Measurements from ENCODE around the gene SPATA6L. TPM values are rescaled to one million over a fixed set of nuclear protein-coding genes. Genes with fewer than 3 reads are reported as not detected.
A peak's percentile ranks its signal among the peaks of the same experiment; 100 is the strongest.

The SPATA6L gene
- total RNA-seq, 4 donors from 2014 or later: 14.3 to 21.0 (median 16.9) TPM

GRCh38 chr9:4670591-4670990 is 4.3 kb upstream of the SPATA6L start:
- WGBS, 2 donors: 84 to 87% methylated on average over 3 of the region's 3 CpGs

GRCh38 chr9:4669890-4670289 is 3.6 kb upstream of the SPATA6L start:
- Histone ChIP-seq H3K27me3 (no peaks in the 10 kb centered on the region), H3K9me3 (no peaks in the 10 kb centered on the region), H3K27ac (no peak overlapping the region), H3K4me3 (replicated peaks in 1 of 3) (no peak overlapping the region), H3K4me1 (peaks cover 4 to 8% of the 10 kb centered on the region in 2 donors), H3K36me3 (no peaks in the 10 kb centered on the region)
- TF ChIP-seq CTCF (IDR thresholded peaks at IDR 0.05) (no peak), POLR2A (IDR thresholded peaks at IDR 0.05) (no peak)
- no peak for DNase-seq
- intact Hi-C loops (cut with DNase I): no loop called here

More at GRCh38 chr9:4670591-4670990, 4.3 kb upstream of the SPATA6L start:
- peaks cover 0 to under 1% of the 10 kb centered on the region in 2 donors for H3K4me1 ChIP-seq
- no peak overlapping the region for H3K4me3 ChIP-seq (replicated peaks in 1 of 3)
- H3K27ac ChIP-seq: no peak overlapping the region
- H3K9me3 ChIP-seq: no peaks in the 10 kb centered on the region
- no peaks in the 10 kb centered on the region for H3K36me3 ChIP-seq
- TF ChIP-seq CTCF (IDR thresholded peaks at IDR 0.05) (no peak), POLR2A (IDR thresholded peaks at IDR 0.05) (no peak)
- intact Hi-C loops (cut with DNase I): no loop called here
- no peak for DNase-seq
- H3K27me3 ChIP-seq: no peaks in the 10 kb centered on the region

GRCh38 chr9:4668604-4669003 is 2.3 kb upstream of the SPATA6L start:
- no peaks in the 10 kb centered on the region for H3K27me3 ChIP-seq
- no peak overlapping the region for H3K27ac ChIP-seq
- no peak for DNase-seq
- intact Hi-C loops (cut with DNase I): no loop called here
- TF ChIP-seq CTCF (IDR thresholded peaks at IDR 0.05) (no peak), POLR2A (IDR thresholded peaks at IDR 0.05) (no peak)
- no peaks in the 10 kb centered on the region for H3K9me3 ChIP-seq
- H3K36me3 ChIP-seq: no peaks in the 10 kb centered on the region
- H3K4me1 ChIP-seq: peaks cover 14 to 20% of the 10 kb centered on the region in 2 donors
- WGBS, 2 donors: 71 to 84% methylated on average over 2 of the region's 2 CpGs
- H3K4me3 ChIP-seq (replicated peaks in 1 of 3): no peak overlapping the region

GRCh38 chr9:4667681-4668080 is 1.4 kb upstream of the SPATA6L start:
- TF ChIP-seq CTCF (IDR thresholded peaks at IDR 0.05) (no peak), POLR2A (IDR thresholded peaks at IDR 0.05) (no peak)
- Histone ChIP-seq H3K27me3 (no peaks in the 10 kb centered on the region), H3K27ac (no peak overlapping the region), H3K4me3 (replicated peaks in 1 of 3) (no peak overlapping the region), H3K4me1 (peaks cover 24 to 27% of the 10 kb centered on the region in 2 donors), H3K36me3 (no peaks in the 10 kb centered on the region), H3K9me3 (no peaks in the 10 kb centered on the region)
- DNase-seq: no peak
- intact Hi-C loops (cut with DNase I): no loop called here
- 100% methylated on average over 1 of the region's 1 CpG for WGBS, 2 donors

- no peak for TF ChIP-seq POLR2A (IDR thresholded peaks at IDR 0.05)
- TF ChIP-seq CTCF (IDR thresholded peaks at IDR 0.05): no peak
- Histone ChIP-seq H3K27me3 (no peaks in the 10 kb centered on the region), H3K36me3 (no peaks in the 10 kb centered on the region), H3K4me3 (replicated peaks in 1 of 3) (peak overlapping the region in 1 of 3 donors; percentile 38), H3K27ac (peak overlapping the region in 2 of 3 donors; percentile 35 to 79), H3K4me1 (peaks cover 28 to 29% of the 10 kb centered on the region in 2 donors), H3K9me3 (no peaks in the 10 kb centered on the region)
- 76 to 81% methylated on average over 2 of the region's 2 CpGs for WGBS, 2 donors
- no peak for DNase-seq
- intact Hi-C loops (cut with DNase I): no loop called here
These were observed 923 bp downstream of the SPATA6L start for GRCh38 chr9:4665357-4665756.

Measured in thyroid gland (tissue), 4 donors.